Measurements from ENCODE around the gene YTHDC1. TPM values are rescaled to one million over a fixed set of nuclear protein-coding genes. Genes with fewer than 3 reads are reported as not detected.

Gene YTHDC1
- total and polyA plus RNA-seq, 2 experiments from 2014 or later, result 72.3 to 144 TPM

DNA sequence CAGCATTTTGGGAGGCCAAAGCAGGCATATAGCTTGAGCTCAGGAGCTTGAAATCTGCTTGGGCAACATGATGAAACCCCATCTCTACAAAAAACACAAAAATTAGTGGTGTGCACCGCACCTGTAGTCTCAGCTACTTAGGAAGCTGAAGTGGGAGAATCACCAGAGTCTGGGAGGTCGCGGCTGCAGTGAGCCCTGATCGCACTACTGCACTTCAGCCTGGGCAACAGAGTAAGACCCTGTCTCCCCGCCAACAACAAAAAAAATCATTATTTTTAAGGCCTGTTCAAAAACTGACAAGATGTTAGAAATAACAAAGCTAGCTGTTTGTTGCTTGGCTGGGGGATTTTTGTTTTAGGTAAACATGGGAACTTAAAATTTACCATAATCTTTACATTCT lies 5.1 kb downstream of the YTHDC1 start:
- H3K27me3 Mint-ChIP-seq (ENCODE audit: insufficient read depth, low read depth, poor library complexity), result peaks cover 3% of the 10 kb centered on the region
- no peaks in the 10 kb centered on the region for H3K9me3 Mint-ChIP-seq
- peaks cover 61% of the 10 kb centered on the region for H3K4me1 ChIP-seq (ENCODE audit: insufficient read depth)
- H3K4me2 ChIP-seq, result no peak overlapping the region
- peaks cover 50% of the 10 kb centered on the region for H3K4me1 Mint-ChIP-seq
- H3K79me2 ChIP-seq (replicated peaks; ENCODE audit: insufficient read depth), result peaks cover 100% of the 10 kb centered on the region
- no peak overlapping the region for H3K4me3 ChIP-seq
- H3K27me3 ChIP-seq (ENCODE audit: insufficient read depth), result no peaks in the 10 kb centered on the region
- TF ChIP-seq, protein P1, sequence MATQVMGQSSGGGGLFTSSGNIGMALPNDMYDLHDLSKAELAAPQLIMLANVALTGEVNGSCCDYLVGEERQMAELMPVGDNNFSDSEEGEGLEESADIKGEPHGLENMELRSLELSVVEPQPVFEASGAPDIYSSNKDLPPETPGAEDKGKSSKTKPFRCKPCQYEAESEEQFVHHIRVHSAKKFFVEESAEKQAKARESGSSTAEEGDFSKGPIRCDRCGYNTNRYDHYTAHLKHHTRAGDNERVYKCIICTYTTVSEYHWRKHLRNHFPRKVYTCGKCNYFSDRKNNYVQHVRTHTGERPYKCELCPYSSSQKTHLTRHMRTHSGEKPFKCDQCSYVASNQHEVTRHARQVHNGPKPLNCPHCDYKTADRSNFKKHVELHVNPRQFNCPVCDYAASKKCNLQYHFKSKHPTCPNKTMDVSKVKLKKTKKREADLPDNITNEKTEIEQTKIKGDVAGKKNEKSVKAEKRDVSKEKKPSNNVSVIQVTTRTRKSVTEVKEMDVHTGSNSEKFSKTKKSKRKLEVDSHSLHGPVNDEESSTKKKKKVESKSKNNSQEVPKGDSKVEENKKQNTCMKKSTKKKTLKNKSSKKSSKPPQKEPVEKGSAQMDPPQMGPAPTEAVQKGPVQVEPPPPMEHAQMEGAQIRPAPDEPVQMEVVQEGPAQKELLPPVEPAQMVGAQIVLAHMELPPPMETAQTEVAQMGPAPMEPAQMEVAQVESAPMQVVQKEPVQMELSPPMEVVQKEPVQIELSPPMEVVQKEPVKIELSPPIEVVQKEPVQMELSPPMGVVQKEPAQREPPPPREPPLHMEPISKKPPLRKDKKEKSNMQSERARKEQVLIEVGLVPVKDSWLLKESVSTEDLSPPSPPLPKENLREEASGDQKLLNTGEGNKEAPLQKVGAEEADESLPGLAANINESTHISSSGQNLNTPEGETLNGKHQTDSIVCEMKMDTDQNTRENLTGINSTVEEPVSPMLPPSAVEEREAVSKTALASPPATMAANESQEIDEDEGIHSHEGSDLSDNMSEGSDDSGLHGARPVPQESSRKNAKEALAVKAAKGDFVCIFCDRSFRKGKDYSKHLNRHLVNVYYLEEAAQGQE (IDR thresholded peaks at IDR 0.05; ENCODE audit: unreplicated experiment), result no peak
- TF ChIP-seq STAT1 (IDR thresholded peaks at IDR 0.05; ENCODE audit: unreplicated experiment) (no peak), EZH2 (IDR thresholded peaks at IDR 0.05; ENCODE audit: low read depth, unreplicated experiment) (no peak), EZH2phosphoT487 (IDR thresholded peaks at IDR 0.05; ENCODE audit: unreplicated experiment) (no peak), POLR2AphosphoS5 (IDR thresholded peaks at IDR 0.05; ENCODE audit: low read depth) (no peak), CREB1 (CRISPR knock-in tag; IDR thresholded peaks at IDR 0.05; ENCODE audit: low read depth) (no peak), ETS1 (IDR thresholded peaks at IDR 0.05) (no peak), ZNF331 (CRISPR knock-in tag; IDR thresholded peaks at IDR 0.05; ENCODE audit: low read depth) (no peak), JUNB (IDR thresholded peaks at IDR 0.05; ENCODE audit: unreplicated experiment) (no peak), ZNF114 (CRISPR knock-in tag; IDR thresholded peaks at IDR 0.05) (no peak), ZNF462 (CRISPR knock-in tag; IDR thresholded peaks at IDR 0.05) (no peak), NANOG (IDR thresholded peaks at IDR 0.05; ENCODE audit: borderline replicate concordance) (no peak)
- TF ChIP-seq, protein P2, sequence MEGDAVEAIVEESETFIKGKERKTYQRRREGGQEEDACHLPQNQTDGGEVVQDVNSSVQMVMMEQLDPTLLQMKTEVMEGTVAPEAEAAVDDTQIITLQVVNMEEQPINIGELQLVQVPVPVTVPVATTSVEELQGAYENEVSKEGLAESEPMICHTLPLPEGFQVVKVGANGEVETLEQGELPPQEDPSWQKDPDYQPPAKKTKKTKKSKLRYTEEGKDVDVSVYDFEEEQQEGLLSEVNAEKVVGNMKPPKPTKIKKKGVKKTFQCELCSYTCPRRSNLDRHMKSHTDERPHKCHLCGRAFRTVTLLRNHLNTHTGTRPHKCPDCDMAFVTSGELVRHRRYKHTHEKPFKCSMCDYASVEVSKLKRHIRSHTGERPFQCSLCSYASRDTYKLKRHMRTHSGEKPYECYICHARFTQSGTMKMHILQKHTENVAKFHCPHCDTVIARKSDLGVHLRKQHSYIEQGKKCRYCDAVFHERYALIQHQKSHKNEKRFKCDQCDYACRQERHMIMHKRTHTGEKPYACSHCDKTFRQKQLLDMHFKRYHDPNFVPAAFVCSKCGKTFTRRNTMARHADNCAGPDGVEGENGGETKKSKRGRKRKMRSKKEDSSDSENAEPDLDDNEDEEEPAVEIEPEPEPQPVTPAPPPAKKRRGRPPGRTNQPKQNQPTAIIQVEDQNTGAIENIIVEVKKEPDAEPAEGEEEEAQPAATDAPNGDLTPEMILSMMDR (conservative IDR thresholded peaks at IDR 0.05; ENCODE audit: low read depth in 2 of 2), result no peak
- H3K9me2 ChIP-seq (ENCODE audit: insufficient read depth), result no peaks in the 10 kb centered on the region
- no peak overlapping the region for H3K4me3 Mint-ChIP-seq
- H2AFZ ChIP-seq, result no peak overlapping the region
- no peaks in the 10 kb centered on the region for H3F3A ChIP-seq (replicated peaks; ENCODE audit: low read depth)
- H4K20me1 ChIP-seq (replicated peaks; ENCODE audit: insufficient read depth), result peaks cover 58% of the 10 kb centered on the region
- H3K36me3 Mint-ChIP-seq (ENCODE audit: low read depth), result peaks cover 15% of the 10 kb centered on the region
- no peak for ATAC-seq
- no peak overlapping the region; the same call in 1 of the 2 replicates for H3K27ac Mint-ChIP-seq
- no peak overlapping the region for H3K27ac ChIP-seq (ENCODE audit: low read depth)
- DNase-seq (ENCODE audit: low spot score), result no peak
- no peaks in the 10 kb centered on the region for H3K36me3 ChIP-seq (ENCODE audit: insufficient read depth)
